SK-N-SH (cell line): Measurements from ENCODE around the gene SFMBT2. TPM values are rescaled to one million over a fixed set of nuclear protein-coding genes. Genes with fewer than 3 reads are reported as not detected.
A peak's percentile ranks its signal among the peaks of the same experiment; 100 is the strongest.

Experiments used
- CTCF ChIA-PET: fragments of 300-600, 350-600 bp; formaldehyde crosslinking; extraction: SDS; loops from one replicate; lab custom pipeline; 2021; lab: Yijun Ruan, JAX
- POLR2A ChIA-PET: fragments of 350-600 bp; sonication (Branson Sonifier 250); formaldehyde crosslinking; extraction: SDS; loops from one replicate; lab custom pipeline; 2020; ENCODE audit warnings: antibody characterized with exemption, inconsistent platforms; lab: Yijun Ruan, JAX
- DNase-seq: peaks from one replicate; pipeline ENCODE4 v3.0.0; 2012
- H2AFZ ChIP-seq: fragments of 200-600 bp; sonication (generic); 2 replicates; pipeline ENCODE4 v1.8.1; 2016; ENCODE audit warnings: antibody characterized with exemption, mild to moderate bottlenecking, low read depth
- H3F3A ChIP-seq: fragments of 200-600 bp; sonication (generic); replicated peaks from 2 replicates; pipeline ENCODE3; 2016; ENCODE audit warnings: antibody characterized with exemption, mild to moderate bottlenecking; ENCODE audit not compliant: insufficient read depth
- H3K27ac ChIP-seq, 2 experiments: fragments of 200-500 bp in 1 of 2; fragments of 200-600 bp in 1 of 2; sonication (Bioruptor generic) in 1 of 2; sonication (generic), shearing (Covaris generic) in 1 of 2; 2 replicates each; pipeline versions ENCODE4 v1.5.1 to v1.6.1; 2014 to 2016; ENCODE audit warnings: low read depth in 2 of 2, inconsistent platforms in 1 of 2, low read length in 1 of 2, mild to moderate bottlenecking in 1 of 2, mixed read lengths in 1 of 2
- H3K27me3 ChIP-seq: fragments of 200-600 bp; sonication (generic), shearing (Covaris generic); 2 replicates; pipeline ENCODE4 v1.6.1; 2016; ENCODE audit warnings: mixed run types; ENCODE audit not compliant: insufficient read depth
- H3K36me3 ChIP-seq, 2 experiments: fragments of 200-500 bp in 1 of 2; fragments of 200-600 bp in 1 of 2; sonication (Bioruptor generic) in 1 of 2; sonication (generic) in 1 of 2; replicated peaks in 1 of 2; 2 replicates each; pipeline versions ENCODE3 to v1.5.1; 2014 to 2016; ENCODE audit warnings: low read length in 1 of 2, mild to moderate bottlenecking in 1 of 2; ENCODE audit not compliant: insufficient read depth in 2 of 2, control insufficient read depth in 1 of 2
- H3K4me1 ChIP-seq, 2 experiments: fragments of 200-500 bp in 1 of 2; fragments of 200-600 bp in 1 of 2; sonication (Bioruptor generic) in 1 of 2; sonication (generic), shearing (Covaris generic) in 1 of 2; 2 replicates each; pipeline versions ENCODE4 v1.5.1 to v1.6.1; 2014 to 2016; ENCODE audit warnings: low read depth in 1 of 2, low read length in 1 of 2, mixed run types in 1 of 2; ENCODE audit not compliant: insufficient read depth in 2 of 2, control insufficient read depth in 1 of 2
- H3K4me2 ChIP-seq: fragments of 200-600 bp; sonication (generic), shearing (Covaris generic); 2 replicates; pipeline ENCODE4 v1.6.1; 2017; ENCODE audit warnings: mixed run types
- H3K4me3 ChIP-seq, 2 experiments: fragments of 200-500 bp in 1 of 2; fragments of 200-600 bp in 1 of 2; sonication (Bioruptor generic) in 1 of 2; sonication (generic), shearing (Covaris generic) in 1 of 2; 2 replicates each; pipeline versions ENCODE4 v1.5.1 to v1.8.1; 2014 to 2016; ENCODE audit warnings: low read depth in 2 of 2, inconsistent platforms in 1 of 2, low read length in 1 of 2, mild to moderate bottlenecking in 1 of 2, mixed read lengths in 1 of 2, moderate library complexity in 1 of 2
- H3K79me2 ChIP-seq: fragments of 200-600 bp; sonication (generic); 2 replicates; pipeline ENCODE4 v1.8.1; 2017; ENCODE audit warnings: mild to moderate bottlenecking; ENCODE audit not compliant: insufficient read depth
- H3K9ac ChIP-seq: fragments of 200-600 bp; sonication (generic); 2 replicates; pipeline ENCODE4 v1.6.1; 2017; ENCODE audit warnings: mixed run types
- H3K9me2 ChIP-seq: fragments of 200-600 bp; sonication (generic); 2 replicates; pipeline ENCODE4 v1.6.1; 2017; ENCODE audit warnings: mixed run types
- H3K9me3 ChIP-seq: fragments of 200-600 bp; sonication (generic); 2 replicates; pipeline ENCODE4 v1.6.1; 2017; ENCODE audit warnings: mixed run types, mild to moderate bottlenecking, moderate library complexity
- H4K20me1 ChIP-seq: fragments of 200-600 bp; sonication (generic); 2 replicates; pipeline ENCODE4 v1.6.1; 2017; ENCODE audit warnings: mild to moderate bottlenecking, mixed run types; ENCODE audit not compliant: insufficient read depth
- CHD2 ChIP-seq: fragments of 150-350 bp; IDR thresholded peaks from 2 replicates; pipeline ENCODE4 v1.6.1; 2018; ENCODE audit warnings: low read length; ENCODE audit not compliant: partially characterized antibody
- FOSL2 ChIP-seq: IDR thresholded peaks from 2 replicates; pipeline ENCODE4 v1.4.0; 2012; ENCODE audit warnings: low read depth, mild to moderate bottlenecking, moderate library complexity, borderline replicate concordance
- FOXJ3 ChIP-seq: sonication (generic); formaldehyde crosslinking; IDR thresholded peaks from 2 replicates; pipeline ENCODE4 v1.5.1; 2020; ENCODE audit warnings: mild to moderate bottlenecking, missing genetic modification reagents
- GABPA ChIP-seq: IDR thresholded peaks from 2 replicates; pipeline ENCODE4 v1.4.0; 2012; ENCODE audit warnings: low read depth, mild to moderate bottlenecking
- JUND ChIP-seq: IDR thresholded peaks from 2 replicates; pipeline ENCODE4 v1.4.0; 2012
- MAX ChIP-seq: IDR thresholded peaks from 2 replicates; pipeline ENCODE4 v1.4.0; 2012; ENCODE audit warnings: low read depth
- MEF2A ChIP-seq: IDR thresholded peaks from 2 replicates; pipeline ENCODE4 v1.4.0; 2012; ENCODE audit warnings: low read depth, borderline replicate concordance
- MXI1 ChIP-seq: IDR thresholded peaks from 2 replicates; pipeline ENCODE4 v1.6.1; 2012; ENCODE audit warnings: mild to moderate bottlenecking, low read depth, low read length, improper control_type of control experiment
- NFIC ChIP-seq: IDR thresholded peaks from 2 replicates; pipeline ENCODE4 v1.4.0; 2012; ENCODE audit warnings: borderline replicate concordance
- NRF1 ChIP-seq: IDR thresholded peaks from 2 replicates; pipeline ENCODE4 v1.6.1; 2012; ENCODE audit warnings: low read depth, mild to moderate bottlenecking, low read length
- POLR2AphosphoS5 ChIP-seq: IDR thresholded peaks from 2 replicates; pipeline ENCODE4 v1.6.1; 2012; ENCODE audit warnings: low read depth, low read length
- RAD21 ChIP-seq: IDR thresholded peaks from 2 replicates; pipeline ENCODE4 v1.6.1; 2012; ENCODE audit warnings: mild to moderate bottlenecking, low read length
- REST ChIP-seq: IDR thresholded peaks from 2 replicates; pipeline ENCODE4 v1.6.1; 2012; ENCODE audit warnings: mild to moderate bottlenecking, low read depth, low read length, moderate library complexity
- RFX5 ChIP-seq: IDR thresholded peaks from 2 replicates; pipeline ENCODE4 v1.6.1; 2012; ENCODE audit warnings: mild to moderate bottlenecking, improper control_type of control experiment, low read length
- RXRA ChIP-seq: IDR thresholded peaks from 2 replicates; pipeline ENCODE4 v1.4.0; 2012; ENCODE audit warnings: low read depth, mild to moderate bottlenecking, borderline replicate concordance
- TCF12 ChIP-seq: IDR thresholded peaks from 2 replicates; pipeline ENCODE4 v1.4.0; 2012
- TEAD4 ChIP-seq: IDR thresholded peaks from 2 replicates; pipeline ENCODE4 v1.4.0; 2012; ENCODE audit warnings: mild to moderate bottlenecking, borderline replicate concordance; ENCODE audit not compliant: insufficient read depth
- USF2 ChIP-seq: fragments of 150-350 bp; IDR thresholded peaks from 2 replicates; pipeline ENCODE4 v1.6.1; 2017; ENCODE audit warnings: antibody characterized with exemption, low read length, low read depth, borderline replicate concordance
- ZBTB33 ChIP-seq: IDR thresholded peaks from 2 replicates; pipeline ENCODE4 v1.4.0; 2012; ENCODE audit warnings: low read depth, borderline replicate concordance
- WGBS: methylation state at CpG from one replicate; pipeline ENCODE4 v1.1.6; 2017; ENCODE audit warnings: low lambda C conversion rate; 5-methylcytosine and 5-hydroxymethylcytosine counted together
- polyA plus RNA-seq, 3 experiments: library from polyadenylated mRNA; depleted of rRNA; stranded (reverse); fragments of >200 nt; gene quantifications; 2 replicates each; pipeline ENCODE4 v1.2.3, GENCODE V29; 2012

The SFMBT2 gene
- polyA plus RNA-seq, 1 of the 3 experiments (the other 2 are of a cell fraction): 0.20 TPM

GRCh38 chr10:7261351-7261750 lies 149.5 kb downstream of the SFMBT2 start:
- DNase-seq: no peak
- Histone ChIP-seq H3K36me3 (no peaks in the 10 kb centered on the region), H3K9me3 (no peaks in the 10 kb centered on the region), H3K9ac (no peak overlapping the region), H3K4me2 (no peak overlapping the region), H3K79me2 (no peaks in the 10 kb centered on the region), H4K20me1 (no peaks in the 10 kb centered on the region), H3K4me3 (no peak overlapping the region), H3K27ac (peak overlapping the region in 1 of 2 experiments; percentile 40; a peak in 2 of 4 replicates), H2AFZ (no peak overlapping the region), H3K9me2 (no peaks in the 10 kb centered on the region), H3K27me3 (no peaks in the 10 kb centered on the region), H3K4me1 (peaks cover 0 to 34% of the 10 kb centered on the region in 2 experiments; a peak in 2 of 4 replicates), H3F3A (no peaks in the 10 kb centered on the region)
- 67% methylated on average over 5 of the region's 5 CpGs for WGBS
- CTCF ChIA-PET: interaction anchor here (0.7 to 1.2 kb wide), 3 partner anchors 9 to 147 kb away, joined by 3 to 7 read pairs (median 3); no protein-coding TSS in a partner anchor
- POLR2A ChIA-PET: no interaction called here
- TF ChIP-seq RXRA (no peak), FOSL2 (no peak), MAX (no peak), JUND (no peak), RFX5 (no peak), POLR2AphosphoS5 (no peak), CHD2 (no peak), MEF2A (no peak), TEAD4 (no peak), NRF1 (no peak), RAD21 (no peak), MXI1 (no peak), TCF12 (no peak), USF2 (no peak), GABPA (no peak), NFIC (no peak), FOXJ3 (CRISPR knock-in tag) (no peak)

- H3K4me1 ChIP-seq: peaks cover 0 to 35% of the 10 kb centered on the region in 2 experiments; a peak in 2 of 4 replicates
- 73% methylated on average over 8 of the region's 8 CpGs for WGBS
- no peaks in the 10 kb centered on the region for H3K9me2 ChIP-seq
- H3F3A ChIP-seq: no peaks in the 10 kb centered on the region
- H3K9ac ChIP-seq: no peak overlapping the region
- no peaks in the 10 kb centered on the region for H3K27me3 ChIP-seq
- POLR2A ChIA-PET: no interaction called here
- no peaks in the 10 kb centered on the region for H4K20me1 ChIP-seq
- TF ChIP-seq REST (no peak), CHD2 (no peak), ZBTB33 (no peak), RXRA (no peak), NFIC (no peak), FOSL2 (no peak), MEF2A (no peak)
- peak overlapping the region in 1 of 2 experiments; percentile 40; a peak in 1 of 4 replicates for H3K27ac ChIP-seq
- H3K9me3 ChIP-seq: no peaks in the 10 kb centered on the region
- H2AFZ ChIP-seq: no peak overlapping the region
- CTCF ChIA-PET: interaction anchor here (1.0 to 1.2 kb wide), 2 partner anchors 14 to 148 kb away, joined by 3 to 7 read pairs; no protein-coding TSS in a partner anchor
- no peak overlapping the region for H3K4me2 ChIP-seq
- no peaks in the 10 kb centered on the region for H3K36me3 ChIP-seq
- H3K4me3 ChIP-seq: peak overlapping the region in 1 of 2 experiments; percentile 13; a peak in 1 of 4 replicates
- DNase-seq: no peak
- H3K79me2 ChIP-seq: no peaks in the 10 kb centered on the region
These were observed 149.9 kb downstream of the SFMBT2 start for GRCh38 chr10:7260912-7261311.
